H1 (cell line): Measurements from ENCODE around the gene ASB16.

ENCODE experiments used
- GABPA ChIP-seq: IDR thresholded peaks from 2 replicates; pipeline ENCODE4 v1.6.1; 2011; ENCODE audit warnings: mild to moderate bottlenecking, low read length, moderate library complexity, borderline replicate concordance; ENCODE audit not compliant: insufficient read depth
- ZNF274 ChIP-seq: IDR thresholded peaks from 2 replicates; pipeline ENCODE4 v1.7.0; 2012; ENCODE audit warnings: low read length, borderline replicate concordance; ENCODE audit errors: extremely low read depth

- no peak for TF ChIP-seq GABPA
- TF ChIP-seq ZNF274 = no peak
These were observed 29.3 kb downstream of the ASB16 start, which contains the start of gene ATXN7L3 for GRCh38 chr17:44199553-44200477.
